B cell (primary cell): Measurements from ENCODE around the gene DGCR2. TPM values are rescaled to one million over a fixed set of nuclear protein-coding genes. Genes with fewer than 3 reads are reported as not detected.

Experiments used
- ATAC-seq: fragments of 200-7000 bp; cut with Tn5 transposase; one replicate; pipeline ENCODE4 v1.10.0; 2021; ENCODE audit warnings: low read depth, mild to moderate bottlenecking, moderate number of reproducible peaks, moderate library complexity
- CTCF ChIA-PET: fragments of 350-600 bp; sonication (Branson Sonifier 250); formaldehyde crosslinking; loops from one replicate; lab custom pipeline; 2021; ENCODE audit warnings: antibody characterized with exemption, inconsistent platforms; lab: Charles Lee
- POLR2A ChIA-PET: fragments of 350-600 bp; sonication (Branson Sonifier 250); formaldehyde crosslinking; loops from one replicate; lab custom pipeline; 2021; ENCODE audit warnings: antibody characterized with exemption; lab: Charles Lee
- DNase-seq: peaks from one replicate; pipeline ENCODE4 v3.0.0; 2013
- H2AFZ ChIP-seq: 2 replicates; pipeline ENCODE4 v1.6.1; 2012; ENCODE audit warnings: mild to moderate bottlenecking, low read depth, low read length; ENCODE audit not compliant: insufficient read depth, poor library complexity, severe bottlenecking
- H3K27ac ChIP-seq, 2 donors: 1 replicate in 1 of 2; 2 replicates in 1 of 2; pipeline ENCODE4 v1.5.1; 2012 to 2013; ENCODE audit warnings: low read length in 2 of 2, mild to moderate bottlenecking in 2 of 2, moderate library complexity in 1 of 2
- H3K27me3 ChIP-seq, 4 experiments: fragments of 200-600 bp in 1 of 4; sonication (generic) in 1 of 4; replicated peaks in 1 of 4; 1 replicate in 2 of 4; 2 replicates in 2 of 4; pipeline versions ENCODE4 v1.6.1 to v1.7.0; 2013 to 2016; ENCODE audit warnings: low read length in 3 of 4, mild to moderate bottlenecking in 2 of 4, mixed read lengths in 1 of 4, moderate library complexity in 1 of 4; ENCODE audit not compliant: insufficient read depth in 4 of 4, control insufficient read depth in 3 of 4; ENCODE audit errors: control extremely low read depth in 1 of 4
- H3K36me3 ChIP-seq, 2 experiments: replicated peaks in 1 of 2; 1 replicate in 1 of 2; 2 replicates in 1 of 2; pipeline versions ENCODE4 v1.6.1 to v1.7.1; 2013; ENCODE audit warnings: low read length in 1 of 2; ENCODE audit not compliant: insufficient read depth in 2 of 2, control insufficient read depth in 1 of 2; ENCODE audit errors: control extremely low read depth in 1 of 2, extremely low read depth in 1 of 2
- H3K4me1 ChIP-seq, 2 donors: fragments of 200-600 bp in 1 of 2; sonication (generic) in 1 of 2; 1 replicate in 1 of 2; 2 replicates in 1 of 2; pipeline versions ENCODE4 v1.5.1 to v1.6.1; 2013 to 2017; ENCODE audit warnings: low read length in 2 of 2; ENCODE audit not compliant: control insufficient read depth in 2 of 2, insufficient read depth in 2 of 2
- H3K4me2 ChIP-seq: replicated peaks from 2 replicates; pipeline ENCODE3; 2012; ENCODE audit warnings: mild to moderate bottlenecking, low read depth, low read length; ENCODE audit not compliant: poor library complexity, severe bottlenecking
- H3K4me3 ChIP-seq, 5 experiments: fragments of 200-600 bp in 1 of 5; sonication (generic) in 1 of 5; 1 replicate in 3 of 5; 2 replicates in 2 of 5; pipeline versions ENCODE4 v1.5.1 to v1.7.0; 2011 to 2016; ENCODE audit warnings: low read length in 4 of 5, mild to moderate bottlenecking in 4 of 5, low read depth in 2 of 5, control low read depth in 1 of 5, moderate library complexity in 1 of 5; ENCODE audit not compliant: insufficient read depth in 1 of 5; ENCODE audit errors: control extremely low read depth in 1 of 5, extremely low read depth in 1 of 5
- H3K79me2 ChIP-seq: fragments of 200-600 bp; sonication (generic); one replicate; pipeline ENCODE4 v1.6.0; 2016; ENCODE audit warnings: low read length; ENCODE audit not compliant: control insufficient read depth, insufficient read depth
- H3K9ac ChIP-seq: fragments of 200-600 bp; sonication (generic); 2 replicates; pipeline ENCODE4 v1.6.1; 2017; ENCODE audit warnings: mild to moderate bottlenecking, low read length, moderate library complexity
- H3K9me3 ChIP-seq, 3 donors: one replicate each; pipeline versions ENCODE4 v1.6.1 to v1.7.1; 2013; ENCODE audit warnings: low read length in 2 of 3; ENCODE audit not compliant: control insufficient read depth in 2 of 3, insufficient read depth in 1 of 3; ENCODE audit errors: control extremely low read depth in 1 of 3
- H4K20me1 ChIP-seq: 2 replicates; pipeline ENCODE4 v1.6.0; 2012; ENCODE audit warnings: mild to moderate bottlenecking, low read length; ENCODE audit not compliant: insufficient read depth, control insufficient read depth, poor library complexity, severe bottlenecking
- H3K27ac Mint-ChIP-seq: one replicate; pipeline ENCODE4 v1.8.0; 2021; ENCODE audit warnings: mixed read lengths
- H3K27me3 Mint-ChIP-seq: one replicate; pipeline ENCODE4 v1.8.0; 2021; ENCODE audit warnings: mixed read lengths
- H3K4me1 Mint-ChIP-seq: one replicate; pipeline ENCODE4 v1.8.0; 2021; ENCODE audit warnings: mixed read lengths
- H3K4me3 Mint-ChIP-seq: one replicate; pipeline ENCODE4 v1.8.0; 2021; ENCODE audit warnings: mixed read lengths
- H3K9me3 Mint-ChIP-seq: one replicate; pipeline ENCODE4 v1.8.0; 2022; ENCODE audit warnings: mixed read lengths; ENCODE audit not compliant: insufficient read depth
- EZH2 ChIP-seq: IDR thresholded peaks from 2 replicates; pipeline ENCODE4 v1.6.1; 2012; ENCODE audit warnings: borderline replicate concordance, low read depth, mild to moderate bottlenecking, moderate library complexity, low read length; ENCODE audit not compliant: insufficient read depth, poor library complexity, severe bottlenecking
- WGBS: methylation state at CpG from one replicate; pipeline ENCODE4 v1.1.5; 2013; ENCODE audit warnings: missing lambda C conversion rate; ENCODE audit not compliant: insufficient coverage; 5-methylcytosine and 5-hydroxymethylcytosine counted together
- intact Hi-C: fragments of 100-400 bp; cut with micrococcal nuclease; formaldehyde crosslinking; loops from one replicate; pipeline ENCODE4 v1.10.0; 2022
- polyA plus RNA-seq: library from polyadenylated mRNA; depleted of rRNA; stranded (reverse); fragments of >200 nt; gene quantifications from 2 replicates; pipeline ENCODE4 v1.2.3, GENCODE V29; 2012
- total RNA-seq, 2 donors: library from RNA; stranded (reverse); fragments of 120-200 nt in 1 of 2; gene quantifications; 1 replicate in 1 of 2; 2 replicates in 1 of 2; pipeline versions ENCODE4 v1.2.3 to v1.2.4, GENCODE V29; 2013 to 2022
- TF ChIP-seq, protein P1 (sequence below): fragments of 200-600 bp; IDR thresholded peaks from one replicate; pipeline ENCODE4 v1.8.0; 2022; ENCODE audit warnings: antibody characterized with exemption, mild to moderate bottlenecking

The DGCR2 gene
- total and polyA plus RNA-seq, 2 donors (not counting 1 experiment from before 2014, with no cell fraction given): 28.8 to 49.5 TPM

- intact Hi-C loops: no loop called here
- TF ChIP-seq, protein P1, sequence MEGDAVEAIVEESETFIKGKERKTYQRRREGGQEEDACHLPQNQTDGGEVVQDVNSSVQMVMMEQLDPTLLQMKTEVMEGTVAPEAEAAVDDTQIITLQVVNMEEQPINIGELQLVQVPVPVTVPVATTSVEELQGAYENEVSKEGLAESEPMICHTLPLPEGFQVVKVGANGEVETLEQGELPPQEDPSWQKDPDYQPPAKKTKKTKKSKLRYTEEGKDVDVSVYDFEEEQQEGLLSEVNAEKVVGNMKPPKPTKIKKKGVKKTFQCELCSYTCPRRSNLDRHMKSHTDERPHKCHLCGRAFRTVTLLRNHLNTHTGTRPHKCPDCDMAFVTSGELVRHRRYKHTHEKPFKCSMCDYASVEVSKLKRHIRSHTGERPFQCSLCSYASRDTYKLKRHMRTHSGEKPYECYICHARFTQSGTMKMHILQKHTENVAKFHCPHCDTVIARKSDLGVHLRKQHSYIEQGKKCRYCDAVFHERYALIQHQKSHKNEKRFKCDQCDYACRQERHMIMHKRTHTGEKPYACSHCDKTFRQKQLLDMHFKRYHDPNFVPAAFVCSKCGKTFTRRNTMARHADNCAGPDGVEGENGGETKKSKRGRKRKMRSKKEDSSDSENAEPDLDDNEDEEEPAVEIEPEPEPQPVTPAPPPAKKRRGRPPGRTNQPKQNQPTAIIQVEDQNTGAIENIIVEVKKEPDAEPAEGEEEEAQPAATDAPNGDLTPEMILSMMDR: no peak
- TF ChIP-seq EZH2: no peak
- Mint-ChIP-seq H3K27me3 (no peaks in the 10 kb centered on the region), H3K9me3 (no peaks in the 10 kb centered on the region), H3K27ac (no peak overlapping the region), H3K4me3 (no peak overlapping the region), H3K4me1 (no peaks in the 10 kb centered on the region)
- Histone ChIP-seq H3K9me3 (no peaks in the 10 kb centered on the region), H3K4me2 (no peak overlapping the region), H3K27me3 (no peaks in the 10 kb centered on the region), H2AFZ (no peak overlapping the region), H3K79me2 (no peaks in the 10 kb centered on the region), H3K36me3 (peaks cover 18 to 75% of the 10 kb centered on the region in 2 experiments), H3K4me1 (no peaks in the 10 kb centered on the region), H3K27ac (no peak overlapping the region), H3K9ac (no peak overlapping the region), H4K20me1 (peaks cover 12% of the 10 kb centered on the region), H3K4me3 (no peak overlapping the region)
- 100% methylated on average over 9 of the region's 11 CpGs for WGBS
- ATAC-seq (no peak), DNase-seq (no peak)
- POLR2A ChIA-PET: no interaction called here
- CTCF ChIA-PET: interaction anchor here (1.6 kb wide), 1 partner anchor 12 kb away, joined by 3 read pairs; no protein-coding TSS in a partner anchor
Measured at GRCh38 chr22:19047993-19048392, 74.2 kb downstream of the DGCR2 start.

GRCh38 chr22:19046719-19047609, 75.2 kb downstream of the DGCR2 start:
- H3K9me3 ChIP-seq: no peaks in the 10 kb centered on the region
- POLR2A ChIA-PET: no interaction called here
- no peak overlapping the region for H2AFZ ChIP-seq
- no peak overlapping the region for H3K4me3 ChIP-seq
- peaks cover 18 to 80% of the 10 kb centered on the region in 2 experiments for H3K36me3 ChIP-seq
- H3K27me3 Mint-ChIP-seq: no peaks in the 10 kb centered on the region
- WGBS: 100% methylated on average over 5 of the region's 5 CpGs
- no peaks in the 10 kb centered on the region for H3K4me1 Mint-ChIP-seq
- H4K20me1 ChIP-seq: peaks cover 19% of the 10 kb centered on the region
- intact Hi-C loops: no loop called here
- H3K27ac Mint-ChIP-seq: no peak overlapping the region
- TF ChIP-seq, protein P1: no peak
- no peak for TF ChIP-seq EZH2
- H3K27me3 ChIP-seq: no peaks in the 10 kb centered on the region
- no peaks in the 10 kb centered on the region for H3K4me1 ChIP-seq
- no peaks in the 10 kb centered on the region for H3K9me3 Mint-ChIP-seq
- CTCF ChIA-PET: interaction anchor here (1.6 kb wide), 1 partner anchor 11 kb away, joined by 3 read pairs; no protein-coding TSS in a partner anchor
- no peak for ATAC-seq
- no peak overlapping the region for H3K27ac ChIP-seq
- H3K4me2 ChIP-seq: no peak overlapping the region
- H3K9ac ChIP-seq: no peak overlapping the region
- no peak for DNase-seq
- no peak overlapping the region for H3K4me3 Mint-ChIP-seq
- no peaks in the 10 kb centered on the region for H3K79me2 ChIP-seq
